ENCODE data around the gene SEPTIN14. TPM values are rescaled to one million over a fixed set of nuclear protein-coding genes. Genes with fewer than 3 reads are reported as not detected.
"Not testable (repeated sequence)": the region's sequence is repeated elsewhere in the genome, so short reads cannot be mapped to it uniquely, and the experiment has no call there.

SEPTIN14 gene
- total and polyA plus RNA-seq, 9 donors = not detected

DNA sequence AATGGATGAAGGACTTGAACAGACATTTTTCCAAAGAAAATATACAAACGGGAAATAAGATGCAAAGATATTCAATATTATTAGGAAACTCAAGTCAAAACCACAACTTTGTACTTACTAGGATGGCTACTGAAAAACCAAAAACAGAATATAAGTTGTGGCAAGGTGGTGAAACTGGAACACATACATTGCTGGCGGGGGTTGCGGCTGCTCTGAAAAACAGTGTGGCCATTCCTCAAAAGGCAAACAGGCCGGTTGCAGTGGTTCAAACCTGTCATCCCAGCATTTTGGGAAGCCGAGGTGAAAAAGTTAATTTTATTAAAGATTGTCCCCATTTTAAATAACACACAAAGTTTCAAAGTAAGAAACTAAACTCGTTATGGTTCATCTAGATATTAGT, 14.8 kb upstream of the SEPTIN14 start:
- 86 to 93% (median 92%) methylated on average over 6 of the region's 6 CpGs for WGBS, 3 donors
- Histone ChIP-seq H3K9me3 (no peaks in the 10 kb centered on the region), H3K27me3 (no peaks in the 10 kb centered on the region), H3K4me3 (no peak overlapping the region), H3K27ac (no peak overlapping the region), H3K36me3 (no peaks in the 10 kb centered on the region), H3K4me1 (ENCODE audit: insufficient read depth) (no peaks in the 10 kb centered on the region)
- TF ChIP-seq, protein P1, sequence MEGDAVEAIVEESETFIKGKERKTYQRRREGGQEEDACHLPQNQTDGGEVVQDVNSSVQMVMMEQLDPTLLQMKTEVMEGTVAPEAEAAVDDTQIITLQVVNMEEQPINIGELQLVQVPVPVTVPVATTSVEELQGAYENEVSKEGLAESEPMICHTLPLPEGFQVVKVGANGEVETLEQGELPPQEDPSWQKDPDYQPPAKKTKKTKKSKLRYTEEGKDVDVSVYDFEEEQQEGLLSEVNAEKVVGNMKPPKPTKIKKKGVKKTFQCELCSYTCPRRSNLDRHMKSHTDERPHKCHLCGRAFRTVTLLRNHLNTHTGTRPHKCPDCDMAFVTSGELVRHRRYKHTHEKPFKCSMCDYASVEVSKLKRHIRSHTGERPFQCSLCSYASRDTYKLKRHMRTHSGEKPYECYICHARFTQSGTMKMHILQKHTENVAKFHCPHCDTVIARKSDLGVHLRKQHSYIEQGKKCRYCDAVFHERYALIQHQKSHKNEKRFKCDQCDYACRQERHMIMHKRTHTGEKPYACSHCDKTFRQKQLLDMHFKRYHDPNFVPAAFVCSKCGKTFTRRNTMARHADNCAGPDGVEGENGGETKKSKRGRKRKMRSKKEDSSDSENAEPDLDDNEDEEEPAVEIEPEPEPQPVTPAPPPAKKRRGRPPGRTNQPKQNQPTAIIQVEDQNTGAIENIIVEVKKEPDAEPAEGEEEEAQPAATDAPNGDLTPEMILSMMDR (IDR thresholded peaks at IDR 0.05) = no peak
- no peak for TF ChIP-seq POLR2A (IDR thresholded peaks at IDR 0.05)
- intact Hi-C loops (cut with DNase I) = no loop called here
- no peak for DNase-seq

DNA sequence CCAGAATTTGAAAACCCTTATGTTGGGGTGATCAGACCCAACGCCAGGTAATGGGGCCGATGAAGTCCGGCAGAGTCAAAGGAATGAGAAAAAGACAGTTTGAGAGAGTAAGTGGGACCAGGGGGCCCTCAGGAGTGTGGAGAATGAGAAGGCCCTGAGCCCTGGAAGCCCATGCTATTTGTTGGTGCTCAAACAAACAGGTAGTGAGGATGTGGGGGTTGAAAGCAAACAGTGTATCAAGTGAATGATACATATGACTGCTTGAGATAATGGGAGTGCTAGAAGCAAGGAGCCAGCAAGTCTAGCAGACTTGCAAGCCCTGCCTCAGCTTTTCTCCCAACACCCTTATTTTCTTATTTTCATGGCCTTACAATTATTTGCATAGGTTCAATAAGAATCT, 11.2 kb upstream of the SEPTIN14 start:
- H3K36me3 ChIP-seq = no peaks in the 10 kb centered on the region
- intact Hi-C loops (cut with DNase I) = no loop called here
- no peaks in the 10 kb centered on the region for H3K4me1 ChIP-seq (ENCODE audit: insufficient read depth)
- H3K9me3 ChIP-seq = no peaks in the 10 kb centered on the region
- no peak overlapping the region for H3K27ac ChIP-seq
- no peak overlapping the region for H3K4me3 ChIP-seq
- H3K27me3 ChIP-seq = no peaks in the 10 kb centered on the region
- 83 to 90% (median 89%) methylated on average over 3 of the region's 3 CpGs for WGBS, 3 donors
- DNase-seq = no peak
- TF ChIP-seq POLR2A (IDR thresholded peaks at IDR 0.05) = no peak
- TF ChIP-seq, protein P1 (IDR thresholded peaks at IDR 0.05) = no peak
- TF ChIP-seq EP300 (IDR thresholded peaks at IDR 0.05) = no peak

DNA sequence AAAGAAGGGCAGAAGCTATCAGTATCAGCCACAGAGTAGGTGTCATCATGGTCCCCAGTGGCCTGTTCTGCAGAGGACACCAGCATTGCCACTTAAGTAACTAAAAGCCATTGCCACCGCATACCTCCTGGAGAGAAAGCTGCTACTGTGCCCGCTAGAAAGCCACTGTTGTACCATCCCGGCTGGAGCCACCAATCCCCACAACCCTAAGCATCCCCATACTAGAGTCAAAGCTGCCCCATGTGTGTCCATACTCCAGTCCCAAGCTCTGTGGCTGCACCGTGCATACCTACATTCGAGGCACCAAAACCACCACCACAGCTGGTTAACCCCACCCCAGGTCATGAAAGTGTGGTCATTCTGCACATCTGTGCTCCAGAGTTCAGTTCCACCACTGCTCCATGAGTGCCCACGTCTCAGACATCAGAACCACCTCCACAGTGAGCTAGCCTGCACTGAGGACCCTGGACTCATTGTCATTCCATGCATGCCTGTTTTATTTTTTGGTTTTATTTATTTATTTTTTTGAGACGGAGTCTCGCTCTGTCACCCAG, 9.5 kb upstream of the SEPTIN14 start:
- WGBS, 3 donors = 82 to 90% (median 89%) methylated on average over 8 of the region's 8 CpGs
- intact Hi-C loops (cut with DNase I) = no loop called here

DNA sequence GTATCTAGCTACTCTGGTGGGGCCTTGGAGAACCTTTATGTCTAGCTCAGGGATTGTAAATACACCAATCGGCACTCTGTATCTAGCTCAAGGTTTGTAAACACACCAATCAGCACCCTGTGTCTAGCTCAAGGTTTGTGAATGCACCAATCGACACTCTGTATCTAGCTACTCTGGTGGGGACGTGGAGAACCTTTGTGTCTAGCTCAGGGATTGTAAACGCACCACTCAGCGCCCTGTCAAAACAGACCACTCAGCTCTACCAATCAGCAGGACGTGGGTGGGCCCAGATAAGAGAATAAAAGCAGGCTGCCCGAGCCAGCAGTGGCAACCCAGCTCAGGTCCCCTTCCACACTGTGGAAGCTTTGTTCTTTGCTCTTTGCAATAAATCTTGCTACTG, 6.4 kb upstream of the SEPTIN14 start:
- 58 to 69% (median 60%) methylated on average over 6 to 7 of the region's 7 CpGs for WGBS, 3 donors
- H3K4me1 ChIP-seq (ENCODE audit: insufficient read depth); intact Hi-C loops (cut with DNase I); H3K27me3 ChIP-seq; H3K36me3 ChIP-seq; H3K9me3 ChIP-seq; H3K4me3 ChIP-seq; DNase-seq; H3K27ac ChIP-seq: not testable (repeated sequence)

More for the DNA sequence above, 9.5 kb upstream of the SEPTIN14 start:
- Histone ChIP-seq H3K4me1 (ENCODE audit: insufficient read depth) (no peaks in the 10 kb centered on the region), H3K9me3 (no peaks in the 10 kb centered on the region), H3K4me3 (no peak overlapping the region), H3K27ac (no peak overlapping the region), H3K27me3 (no peaks in the 10 kb centered on the region), H3K36me3 (no peaks in the 10 kb centered on the region)
- no peak for TF ChIP-seq POLR2A (IDR thresholded peaks at IDR 0.05)
- TF ChIP-seq, protein P1 (IDR thresholded peaks at IDR 0.05) = no peak
- no peak for TF ChIP-seq EP300 (IDR thresholded peaks at IDR 0.05)
- DNase-seq = no peak

DNA sequence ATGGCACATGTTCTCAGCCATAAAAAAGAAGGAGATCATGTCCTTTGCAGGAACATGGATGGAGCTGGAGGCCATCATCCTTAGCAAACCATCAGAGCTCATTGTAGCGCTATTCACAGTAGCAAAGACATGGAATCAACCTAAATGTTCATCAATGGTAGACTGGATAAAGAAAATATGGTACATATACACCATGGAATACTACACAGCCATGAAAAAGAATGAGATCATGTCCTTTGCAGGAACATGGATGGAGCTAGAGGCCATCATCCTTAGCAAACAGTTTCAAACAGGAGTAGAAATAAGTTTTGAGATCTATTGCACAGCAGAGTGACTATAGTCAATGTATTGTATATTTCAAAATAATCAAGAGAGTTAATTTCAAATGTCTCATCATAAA, 17.4 kb downstream of the SEPTIN14 start:
- H3K27me3 ChIP-seq; H3K9me3 ChIP-seq; H3K4me3 ChIP-seq; H3K36me3 ChIP-seq; H3K27ac ChIP-seq; H3K4me1 ChIP-seq (ENCODE audit: insufficient read depth); DNase-seq; intact Hi-C loops (cut with DNase I): not testable (repeated sequence)
- 69 to 86% (median 70%) methylated on average over 1 of the region's 1 CpG for WGBS, 3 donors
